NT2/D1 (cell line): Measurements from ENCODE around the gene GRID2.

Source experiments
- DNase-seq: peaks from one replicate; pipeline ENCODE4 v3.0.0-alpha.2; 2011; ENCODE audit warnings: low read depth, low spot score
- H3K27me3 ChIP-seq: 2 replicates; pipeline ENCODE4 v1.6.0; 2011; ENCODE audit warnings: mild to moderate bottlenecking; ENCODE audit not compliant: insufficient read length, insufficient read depth
- H3K36me3 ChIP-seq: 2 replicates; pipeline ENCODE4 v1.6.1; 2011; ENCODE audit warnings: mild to moderate bottlenecking, low read length, mixed read lengths; ENCODE audit not compliant: insufficient read depth, insufficient read length
- H3K4me1 ChIP-seq: 2 replicates; pipeline ENCODE4 v1.5.1; 2011; ENCODE audit not compliant: insufficient read depth, insufficient read length
- H3K4me3 ChIP-seq: 2 replicates; pipeline ENCODE4 v1.5.1; 2011; ENCODE audit warnings: low read depth; ENCODE audit not compliant: insufficient read length
- H3K9ac ChIP-seq: 2 replicates; pipeline ENCODE4 v1.6.0; 2011; ENCODE audit warnings: low read depth; ENCODE audit not compliant: insufficient read length
- H3K9me3 ChIP-seq: 2 replicates; pipeline ENCODE4 v1.5.1; 2011; ENCODE audit warnings: mild to moderate bottlenecking, low read length; ENCODE audit not compliant: insufficient read depth
- SUZ12 ChIP-seq: IDR thresholded peaks from 2 replicates; pipeline ENCODE4 v1.6.1; 2011; ENCODE audit not compliant: insufficient read length, insufficient read depth; ENCODE audit errors: extremely low read depth
- YY1 ChIP-seq: IDR thresholded peaks from 2 replicates; pipeline ENCODE4 v1.6.1; 2011; ENCODE audit not compliant: insufficient read length, insufficient read depth
- ZNF274 ChIP-seq: IDR thresholded peaks from 2 replicates; pipeline ENCODE4 v1.6.1; 2011; ENCODE audit warnings: mild to moderate bottlenecking, low read depth, low read length

Gene GRID2

GRCh38 chr4:92279296-92279695 lies 24.5 kb upstream of the GRID2 start:
- Histone ChIP-seq H3K9ac (peak overlapping the region; percentile 17), H3K4me3 (no peak overlapping the region), H3K36me3 (no peaks in the 10 kb centered on the region), H3K4me1 (no peaks in the 10 kb centered on the region), H3K27me3 (no peaks in the 10 kb centered on the region), H3K9me3 (no peaks in the 10 kb centered on the region)
- no peak for DNase-seq
- TF ChIP-seq ZNF274 = no peak
- TF ChIP-seq SUZ12 = no peak
- no peak for TF ChIP-seq YY1

GRCh38 chr4:92299152-92299551 lies 4.6 kb upstream of the GRID2 start:
- Histone ChIP-seq H3K27me3 (peaks cover 8% of the 10 kb centered on the region), H3K9me3 (no peaks in the 10 kb centered on the region)

DNA sequence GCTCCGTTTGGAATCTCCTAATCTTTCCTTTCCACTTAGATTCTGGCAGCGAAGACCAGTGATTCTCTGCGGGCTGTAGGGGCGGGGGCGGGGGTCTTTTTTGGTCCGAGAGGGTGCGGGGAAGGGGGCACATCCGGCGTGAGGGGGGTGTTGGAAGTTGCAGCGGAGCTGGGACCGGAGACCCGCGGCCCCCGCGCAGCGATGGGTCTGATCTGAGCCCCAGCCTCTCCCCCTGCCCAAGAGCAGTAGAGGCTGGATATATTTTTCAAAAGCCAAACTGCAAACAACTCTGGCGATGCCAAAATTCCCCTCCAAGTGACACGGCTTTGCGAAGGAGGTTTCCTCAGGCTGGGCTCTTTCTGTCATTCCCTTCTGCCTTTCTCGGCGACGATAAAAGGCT lies 355 bp downstream of the GRID2 start:
- H3K36me3 ChIP-seq = no peaks in the 10 kb centered on the region
- peaks cover 10% of the 10 kb centered on the region for H3K27me3 ChIP-seq
- peak overlapping the region; percentile 86 for H3K9ac ChIP-seq
- no peak for DNase-seq
- TF ChIP-seq YY1 (no peak), SUZ12 (no peak), ZNF274 (no peak)
- no peaks in the 10 kb centered on the region for H3K9me3 ChIP-seq
- peak overlapping the region; percentile 70 for H3K4me3 ChIP-seq
- no peaks in the 10 kb centered on the region for H3K4me1 ChIP-seq

More at GRCh38 chr4:92299152-92299551, 4.6 kb upstream of the GRID2 start:
- no peaks in the 10 kb centered on the region for H3K4me1 ChIP-seq
- H3K9ac ChIP-seq = no peak overlapping the region
- H3K4me3 ChIP-seq = no peak overlapping the region
- TF ChIP-seq YY1 = no peak
- TF ChIP-seq SUZ12 = no peak
- TF ChIP-seq ZNF274 = no peak
- DNase-seq = no peak
- no peaks in the 10 kb centered on the region for H3K36me3 ChIP-seq

DNA sequence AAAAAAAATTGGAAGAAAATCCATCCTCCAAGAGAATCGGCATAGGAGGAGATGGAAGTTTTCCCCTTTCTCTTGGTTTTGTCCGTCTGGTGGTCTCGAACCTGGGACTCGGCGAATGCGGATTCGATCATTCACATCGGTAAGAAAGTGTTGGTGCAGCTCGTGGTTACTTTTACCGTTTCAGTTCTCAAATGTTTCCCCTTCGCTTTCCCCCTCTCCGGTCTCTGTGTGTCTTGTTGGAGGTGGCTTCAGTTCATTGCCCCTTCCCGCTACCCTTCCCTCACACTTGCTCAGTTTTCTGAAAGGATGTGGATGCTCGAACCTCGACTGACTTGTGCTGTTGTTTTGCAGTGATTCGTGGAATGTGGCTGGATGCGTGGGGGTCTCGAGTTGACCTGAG lies 840 bp downstream of the GRID2 start:
- Histone ChIP-seq H3K9me3 (no peaks in the 10 kb centered on the region), H3K4me3 (peak overlapping the region; percentile 70), H3K9ac (peak overlapping the region; percentile 86), H3K4me1 (no peaks in the 10 kb centered on the region), H3K27me3 (peaks cover 10% of the 10 kb centered on the region), H3K36me3 (no peaks in the 10 kb centered on the region)
- TF ChIP-seq ZNF274 = no peak
- TF ChIP-seq SUZ12 = no peak
- TF ChIP-seq YY1 = no peak
- DNase-seq = no peak

GRCh38 chr4:92305148-92305877 lies 1.5 kb downstream of the GRID2 start:
- H3K4me3 ChIP-seq = peak overlapping the region; percentile 70
- TF ChIP-seq ZNF274 = no peak
- TF ChIP-seq SUZ12 = no peak
- no peak for TF ChIP-seq YY1

DNA sequence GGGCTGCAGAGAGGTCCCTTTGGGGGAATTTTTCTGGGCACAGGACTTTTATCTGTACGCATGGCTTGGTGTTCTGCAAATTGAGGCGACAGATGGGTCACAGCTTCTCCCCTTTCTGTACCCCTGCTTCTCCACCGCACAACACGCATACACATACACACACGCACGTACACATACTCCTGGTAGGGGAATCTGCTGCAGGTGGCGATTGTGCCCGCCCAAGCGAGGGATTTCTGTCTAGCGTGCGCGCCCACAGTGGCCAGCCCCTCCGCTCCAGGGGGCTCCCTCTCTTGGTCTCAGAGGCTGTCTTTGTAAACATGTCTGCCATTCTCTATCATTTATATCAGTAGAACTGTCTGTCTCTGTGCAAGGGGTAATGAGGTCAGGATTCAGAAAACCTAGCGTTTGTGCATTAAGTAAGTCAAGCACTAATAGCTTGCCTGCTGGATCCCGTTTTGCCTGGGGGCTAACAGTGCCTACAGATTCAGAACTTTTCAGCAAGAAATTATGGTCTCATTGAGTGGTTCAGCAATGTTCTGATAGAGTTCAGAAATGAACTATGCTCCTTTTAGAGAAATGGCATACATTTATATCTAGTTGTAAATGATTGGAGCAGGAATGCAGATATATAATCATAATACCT lies 2.2 kb downstream of the GRID2 start:
- no peaks in the 10 kb centered on the region for H3K9me3 ChIP-seq
- H3K36me3 ChIP-seq = no peaks in the 10 kb centered on the region
- no peak for TF ChIP-seq ZNF274
- no peak for TF ChIP-seq YY1
- TF ChIP-seq SUZ12 = no peak
- peaks cover 10% of the 10 kb centered on the region for H3K27me3 ChIP-seq
- H3K4me1 ChIP-seq = no peaks in the 10 kb centered on the region
- H3K4me3 ChIP-seq = peak overlapping the region; percentile 70
- H3K9ac ChIP-seq = peak overlapping the region; percentile 86
- no peak for DNase-seq

More at GRCh38 chr4:92305148-92305877, 1.5 kb downstream of the GRID2 start:
- no peaks in the 10 kb centered on the region for H3K9me3 ChIP-seq
- H3K4me1 ChIP-seq = no peaks in the 10 kb centered on the region
- H3K9ac ChIP-seq = peak overlapping the region; percentile 86
- peak; percentile 77 for DNase-seq
- no peaks in the 10 kb centered on the region for H3K36me3 ChIP-seq
- peaks cover 10% of the 10 kb centered on the region for H3K27me3 ChIP-seq

DNA sequence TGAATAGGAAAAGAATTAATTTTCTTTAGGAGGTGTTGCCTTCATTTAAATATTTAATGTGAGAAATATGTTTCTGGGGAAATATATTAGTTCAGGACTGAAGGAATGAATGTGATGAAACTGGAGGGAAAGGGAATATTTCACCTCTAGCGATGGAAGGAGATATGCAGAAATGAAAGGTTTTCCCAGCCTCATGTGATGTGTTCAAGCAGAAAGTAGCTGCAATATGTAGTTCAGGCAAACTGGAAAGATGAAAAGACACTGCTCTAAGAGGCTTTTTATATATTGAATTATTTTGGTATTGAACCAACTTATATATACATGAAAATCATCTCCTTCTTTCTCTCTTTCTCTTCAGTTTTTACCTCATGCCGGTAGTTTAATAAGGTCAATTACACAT lies 3.4 kb downstream of the GRID2 start:
- TF ChIP-seq ZNF274 = no peak
- no peak for TF ChIP-seq SUZ12
- no peak for TF ChIP-seq YY1
- DNase-seq = no peak
- H3K4me1 ChIP-seq = no peaks in the 10 kb centered on the region
- H3K36me3 ChIP-seq = no peaks in the 10 kb centered on the region
- peaks cover 9% of the 10 kb centered on the region for H3K27me3 ChIP-seq
- no peak overlapping the region for H3K4me3 ChIP-seq
- no peaks in the 10 kb centered on the region for H3K9me3 ChIP-seq
- no peak overlapping the region for H3K9ac ChIP-seq
